Fibroblast of skin of scalp (primary cell): ENCODE measurements around the gene MADCAM1.

Experiments used
- DNase-seq: peaks from one replicate; pipeline ENCODE4 v3.0.0-alpha.2; 2013

Gene MADCAM1

DNA sequence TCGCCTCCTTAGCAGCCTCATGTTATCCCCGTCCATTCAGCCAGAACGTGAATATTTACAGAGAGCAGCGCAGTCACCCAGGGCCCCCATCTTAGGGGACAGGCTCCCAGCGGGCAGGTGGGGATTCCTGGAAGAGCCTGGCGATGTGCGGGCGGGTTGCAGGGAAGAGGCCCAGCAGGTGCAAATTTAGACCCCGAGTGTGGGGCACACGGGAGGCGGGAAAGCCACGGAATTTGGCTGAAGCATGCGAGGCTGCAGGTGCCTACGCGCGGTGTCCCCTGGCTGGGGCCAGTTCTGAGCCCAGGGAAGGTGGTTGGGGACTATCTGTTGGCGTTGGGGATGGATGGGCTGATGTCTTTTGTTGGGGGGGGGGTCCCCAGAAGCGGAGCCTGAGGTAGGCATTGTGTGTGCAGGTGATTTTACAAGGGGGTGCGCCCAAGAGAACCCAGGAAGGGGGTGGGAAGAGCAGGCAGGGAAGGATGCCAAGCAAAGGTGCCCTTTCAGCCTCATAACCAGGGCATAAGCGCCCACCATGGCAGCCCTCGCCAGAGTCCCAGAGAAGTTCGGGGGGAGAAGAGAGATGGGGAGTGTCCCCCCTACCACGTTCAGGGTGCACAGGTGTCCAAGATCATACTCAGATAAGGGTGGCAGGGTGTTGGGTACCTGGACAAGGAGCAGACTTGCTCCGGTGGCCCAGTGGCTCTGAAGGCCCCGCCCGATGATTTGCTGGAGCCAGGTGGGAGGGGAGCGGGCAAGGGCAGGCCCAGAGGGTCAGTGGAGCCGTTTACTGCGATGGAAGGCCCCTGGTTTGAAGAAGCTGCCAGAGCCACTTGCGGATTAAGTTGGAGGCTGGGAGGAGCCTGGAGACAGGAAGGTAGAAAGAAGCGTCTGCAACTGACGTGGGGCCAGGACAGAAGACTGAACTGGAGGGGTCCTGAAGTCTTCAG lies 12.2 kb downstream of the MADCAM1 start:
- DNase-seq = no peak

DNA sequence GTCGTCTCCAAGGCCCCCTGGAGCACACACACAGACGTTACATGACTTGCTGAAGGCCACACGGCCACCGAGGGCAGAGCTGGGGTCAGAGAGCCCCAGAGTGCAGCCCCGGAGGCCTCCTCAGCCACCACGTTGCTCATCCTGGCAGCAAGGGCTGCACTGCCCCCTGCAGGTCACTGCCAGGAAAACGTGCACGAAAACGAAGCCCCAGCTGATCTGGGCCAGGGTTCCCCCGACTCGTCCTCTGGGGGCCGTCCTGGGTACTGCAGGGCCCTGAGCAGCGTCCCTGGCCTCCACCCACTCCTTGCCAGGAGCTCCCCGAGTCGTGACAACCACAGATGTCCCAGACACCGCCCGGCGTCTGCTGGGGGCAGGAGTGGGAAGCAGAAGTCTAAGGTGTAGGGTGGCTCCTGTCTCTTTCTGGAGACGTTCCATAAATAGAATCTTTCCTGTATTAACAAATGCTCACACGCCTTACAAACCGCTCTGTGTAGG lies 14.4 kb downstream of the MADCAM1 start:
- DNase-seq = peak; percentile 87

DNA sequence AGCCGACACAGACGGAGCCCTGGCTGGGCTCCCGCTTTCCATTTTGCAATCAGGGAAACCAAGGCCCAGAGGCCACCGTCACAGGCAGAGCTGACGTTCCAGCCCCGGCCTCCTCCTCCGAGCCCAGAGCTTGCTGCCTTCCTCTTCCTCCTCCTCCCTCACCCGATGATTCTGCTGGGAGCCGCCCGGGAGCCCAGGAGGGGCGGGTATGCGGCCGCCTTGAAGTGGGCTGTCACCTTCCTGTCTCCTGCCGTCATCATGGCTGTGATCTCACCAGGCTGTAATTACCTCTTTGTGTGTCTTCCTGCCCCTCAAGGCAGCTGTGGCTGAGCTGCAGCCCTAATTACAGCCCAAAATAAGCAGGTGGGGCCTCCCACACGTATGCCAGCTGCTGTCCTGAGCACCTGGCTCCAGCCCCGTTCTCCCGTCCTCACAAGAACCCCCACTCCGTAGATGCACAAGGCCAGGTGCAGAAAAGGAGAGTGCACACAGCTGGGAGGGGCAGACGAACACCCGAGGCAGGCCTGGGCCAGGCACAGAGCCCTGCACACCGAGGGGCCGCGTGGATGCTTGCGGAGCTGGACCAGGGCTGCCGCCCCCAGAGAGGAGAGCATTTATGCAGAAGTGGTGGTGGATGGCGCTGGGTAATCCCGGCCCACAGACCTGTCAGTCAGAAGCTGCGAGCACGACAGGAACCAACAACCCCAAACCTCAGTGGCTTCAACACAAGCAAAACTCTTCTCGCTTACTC lies 15.0 kb downstream of the MADCAM1 start:
- DNase-seq = peak; percentile 52

DNA sequence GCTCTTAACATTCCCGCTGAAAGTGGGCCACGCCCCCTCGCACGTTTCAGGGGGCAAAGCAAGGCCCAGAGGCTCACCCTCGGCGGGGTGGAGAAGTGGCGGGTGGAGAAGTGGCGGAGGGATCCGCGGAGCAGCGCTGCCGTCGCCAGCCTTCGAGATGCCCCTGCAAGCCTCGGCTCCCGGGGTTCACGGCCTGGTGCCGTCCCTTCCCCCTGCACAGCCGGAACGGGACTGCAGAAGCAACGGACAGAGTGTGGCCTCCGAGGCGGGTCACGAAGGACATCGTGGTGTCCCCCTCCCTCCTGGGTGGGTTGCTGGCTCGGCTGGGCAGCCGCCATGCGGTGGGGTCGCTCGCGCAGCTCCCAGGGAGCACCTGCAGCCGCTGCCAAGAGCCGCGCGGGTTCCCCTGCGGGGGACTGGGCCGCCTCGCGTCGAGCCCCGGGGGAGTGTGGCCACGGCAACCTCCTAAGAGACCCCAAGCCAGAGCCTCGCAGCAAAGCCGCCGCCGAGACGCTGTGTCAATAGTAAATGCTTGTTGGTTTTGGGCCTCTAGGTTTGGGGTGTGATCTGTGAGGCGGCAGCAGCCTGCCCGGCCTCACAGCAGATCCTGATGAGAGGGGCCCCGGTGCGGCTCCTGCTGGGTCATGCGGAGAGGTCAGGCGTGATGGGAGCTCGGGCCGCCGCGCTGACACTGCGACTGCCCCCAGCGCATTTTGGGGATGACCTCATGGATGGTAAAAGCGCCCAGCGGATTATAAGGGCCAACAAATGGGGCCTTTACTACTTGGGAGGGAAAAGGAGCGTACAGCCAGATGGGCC lies 16.5 kb downstream of the MADCAM1 start:
- no peak for DNase-seq

DNA sequence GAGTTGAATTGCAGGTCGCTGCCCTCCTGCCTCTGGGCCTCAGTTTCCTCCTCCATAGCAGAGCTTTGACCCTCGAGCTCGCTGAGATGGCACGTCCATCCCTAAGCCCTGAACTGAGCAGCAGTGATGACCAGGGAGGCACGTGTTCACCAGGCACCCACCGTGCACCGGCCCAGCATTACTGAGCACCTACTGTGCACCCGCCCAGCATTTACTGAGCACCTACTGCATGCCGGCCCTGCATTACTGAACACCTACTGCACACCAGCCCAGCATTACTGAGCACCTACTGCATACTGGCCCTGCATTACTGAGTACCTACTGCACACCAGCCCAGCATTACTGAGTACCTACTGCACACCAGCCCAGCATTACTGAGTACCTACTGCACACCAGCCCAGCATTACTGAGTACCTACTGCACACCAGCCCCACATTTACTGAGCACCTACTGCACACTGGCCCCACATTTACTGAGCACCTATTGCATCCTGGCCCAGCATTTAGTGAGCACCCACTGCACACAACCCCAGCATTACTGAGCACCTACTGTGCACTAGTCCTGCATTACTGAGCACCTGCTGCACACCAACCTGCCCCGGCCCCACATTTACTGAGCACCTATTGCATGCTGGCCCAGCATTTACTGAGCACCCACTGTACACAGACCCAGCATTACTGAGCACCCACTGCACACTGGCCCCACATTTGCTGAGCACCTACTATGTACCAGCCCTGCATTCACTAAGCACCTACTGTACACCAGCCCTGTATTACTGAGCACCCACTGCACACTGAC lies 17.3 kb downstream of the MADCAM1 start:
- no peak for DNase-seq

DNA sequence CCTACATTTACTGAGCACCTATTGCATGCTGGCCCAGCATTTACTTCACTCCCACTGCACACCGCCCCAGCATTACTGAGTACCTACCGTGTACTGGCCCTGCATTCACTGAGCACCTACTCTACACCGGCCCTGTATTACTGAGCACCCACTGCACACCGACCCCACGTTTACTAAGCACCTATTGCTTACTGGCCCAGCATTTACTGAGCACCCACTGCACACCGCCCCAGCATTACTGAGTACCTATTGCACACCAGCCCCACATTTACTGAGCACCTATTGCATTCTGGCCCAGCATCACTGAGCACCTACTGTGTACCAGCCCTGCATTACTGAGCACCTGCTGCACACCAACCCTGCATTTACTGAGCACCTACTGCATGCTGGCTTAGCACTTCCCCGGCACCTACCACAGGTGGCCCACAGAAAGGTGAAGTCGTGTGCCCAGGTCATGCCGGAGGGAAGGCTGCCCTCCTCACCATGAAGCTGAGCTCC lies 17.9 kb downstream of the MADCAM1 start:
- no peak for DNase-seq

DNA sequence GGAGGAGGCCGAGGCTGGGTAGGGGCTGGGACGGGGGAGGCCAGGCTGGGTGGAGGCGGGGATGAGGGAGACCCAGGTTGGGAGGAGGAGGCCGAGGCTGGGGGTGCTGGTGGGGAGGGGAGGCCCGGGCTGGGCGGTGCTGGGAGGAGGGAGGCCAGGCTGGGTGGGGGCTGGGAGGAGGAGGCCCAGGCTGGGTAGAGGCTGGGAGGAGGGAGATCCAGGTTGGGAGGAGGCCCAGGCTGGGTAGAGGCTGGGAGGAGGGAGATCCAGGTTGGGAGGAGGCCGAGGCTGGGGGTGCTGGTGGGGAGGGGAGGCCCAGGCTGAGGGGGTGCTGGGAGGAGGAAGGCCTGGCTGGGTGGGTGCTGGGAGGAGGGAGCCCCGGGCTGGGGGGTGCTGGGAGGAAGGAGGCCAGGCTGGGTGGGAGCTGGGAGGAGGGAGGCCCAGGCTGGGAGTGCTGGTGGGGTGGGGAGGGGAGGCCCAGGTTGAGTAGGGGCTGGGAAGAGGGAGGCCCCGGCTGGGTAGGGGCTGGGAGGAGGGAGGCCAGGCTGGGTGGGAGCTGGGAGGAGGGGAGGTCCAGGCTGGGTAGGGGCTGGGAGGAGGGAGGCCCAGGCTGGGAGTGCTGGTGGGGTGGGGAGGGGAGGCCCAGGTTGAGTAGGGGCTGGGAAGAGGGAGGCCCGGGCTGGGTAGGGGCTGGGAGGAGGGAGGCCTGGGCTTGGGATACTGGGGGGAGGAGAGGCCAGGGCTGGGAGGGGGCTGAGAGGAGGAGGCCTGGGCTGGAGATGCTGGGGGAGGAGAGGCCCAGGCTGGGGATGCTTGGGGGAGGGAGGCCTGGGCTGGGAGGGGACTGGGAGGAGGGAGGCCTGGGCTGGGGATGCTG lies 21.7 kb downstream of the MADCAM1 start:
- peak; percentile 94 for DNase-seq

DNA sequence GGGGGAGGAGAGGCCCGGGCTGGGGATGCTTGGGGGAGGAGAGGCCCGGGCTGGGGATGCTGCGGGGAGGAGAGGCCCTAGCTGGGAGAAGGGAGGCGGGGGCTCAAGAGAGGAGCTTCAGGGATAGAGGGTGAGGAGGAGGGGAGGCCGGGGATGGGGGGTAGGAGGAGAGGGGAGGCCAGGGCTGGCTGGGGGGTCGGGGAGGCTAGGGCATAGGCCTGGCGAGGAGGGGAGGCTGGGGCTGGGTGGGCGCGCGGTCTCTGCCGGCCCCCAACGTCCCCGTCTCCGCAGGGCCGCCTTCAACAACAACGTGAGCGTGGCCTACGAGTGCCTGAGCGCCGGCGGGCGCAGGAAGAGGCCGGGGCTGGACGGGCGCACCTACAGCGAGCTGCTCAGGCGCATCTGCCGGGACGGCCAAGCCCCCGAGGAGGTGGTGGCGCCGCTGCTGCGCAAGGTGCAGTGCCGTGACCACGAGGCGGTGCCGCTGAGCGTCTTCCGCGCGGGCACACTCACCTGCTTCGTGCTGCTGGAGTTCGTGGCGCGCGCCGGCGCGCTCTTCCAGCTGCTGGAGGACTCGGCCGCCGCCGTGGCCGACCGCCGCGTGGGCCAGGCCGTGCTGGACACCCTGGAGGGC lies 22.4 kb downstream of the MADCAM1 start:
- no peak for DNase-seq

DNA sequence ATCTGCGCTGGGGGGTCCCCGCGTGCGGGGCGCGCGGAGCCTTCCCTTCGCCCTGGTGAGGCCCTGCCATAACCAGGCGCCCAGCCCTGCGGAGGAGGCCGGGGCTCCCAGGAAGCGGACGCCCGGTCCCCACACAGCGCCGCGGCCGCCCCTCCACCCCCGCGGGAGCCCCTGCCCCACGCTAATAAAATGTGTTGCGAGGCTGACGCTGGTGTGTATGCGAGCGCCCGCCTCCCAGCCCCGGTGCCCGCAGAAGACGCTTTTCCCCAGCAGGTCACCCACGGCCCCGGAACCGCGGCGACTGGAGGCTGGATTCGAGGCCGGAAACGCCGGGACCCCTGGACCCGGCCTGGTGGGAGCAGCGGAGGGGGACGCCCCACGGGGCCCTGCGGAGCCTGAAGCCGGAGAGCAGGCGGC lies 23.2 kb downstream of the MADCAM1 start:
- no peak for DNase-seq

DNA sequence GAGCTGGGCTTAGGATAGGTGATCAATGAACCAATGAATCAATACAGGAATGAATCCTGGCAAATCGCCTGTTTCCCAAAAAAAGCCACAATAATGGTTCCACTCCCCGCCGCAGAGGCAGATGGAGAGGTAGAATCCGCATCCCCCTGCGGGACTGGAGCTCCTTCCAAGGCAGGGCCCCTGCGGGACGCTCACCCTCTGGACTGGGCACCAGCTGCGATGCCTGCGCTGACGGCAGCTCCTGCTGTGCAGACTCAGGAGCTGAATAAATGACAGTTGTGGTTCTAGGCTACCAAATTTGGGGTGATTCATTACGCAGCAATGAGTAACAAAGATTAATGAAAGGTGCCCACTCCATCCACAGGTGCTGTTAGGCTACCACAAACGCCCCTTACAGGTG lies 26.4 kb downstream of the MADCAM1 start:
- DNase-seq = no peak

DNA sequence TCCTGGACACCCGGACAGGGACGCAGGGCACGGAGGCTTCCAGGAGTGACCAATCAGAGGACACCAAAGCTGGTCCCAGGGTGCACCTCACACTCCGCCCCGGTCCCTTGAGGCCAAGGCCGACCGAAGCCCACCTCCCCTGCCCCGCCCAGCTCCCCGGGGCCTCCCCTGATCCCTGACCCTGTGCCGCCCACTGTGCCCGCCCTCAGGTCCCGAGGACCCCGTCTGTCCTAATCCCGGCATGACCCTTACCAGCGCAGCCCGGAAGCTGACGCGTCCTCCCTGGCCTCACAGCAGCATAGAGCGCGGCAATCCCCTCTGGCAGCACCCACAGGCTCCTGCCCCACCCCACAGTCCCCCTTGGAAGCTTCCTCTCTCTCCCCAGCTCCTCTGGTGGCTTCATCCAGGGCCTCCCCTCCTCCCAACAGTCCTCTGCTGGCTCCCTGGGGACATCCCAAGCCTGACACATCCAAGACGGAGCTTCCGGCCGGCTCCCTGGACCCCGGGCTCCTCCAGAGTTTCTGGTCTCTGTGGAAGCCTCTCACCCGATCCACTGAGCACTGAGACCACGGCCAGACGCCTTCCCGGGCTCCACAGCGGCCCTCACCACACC lies 27.9 kb downstream of the MADCAM1 start:
- DNase-seq = peak; percentile 69

DNA sequence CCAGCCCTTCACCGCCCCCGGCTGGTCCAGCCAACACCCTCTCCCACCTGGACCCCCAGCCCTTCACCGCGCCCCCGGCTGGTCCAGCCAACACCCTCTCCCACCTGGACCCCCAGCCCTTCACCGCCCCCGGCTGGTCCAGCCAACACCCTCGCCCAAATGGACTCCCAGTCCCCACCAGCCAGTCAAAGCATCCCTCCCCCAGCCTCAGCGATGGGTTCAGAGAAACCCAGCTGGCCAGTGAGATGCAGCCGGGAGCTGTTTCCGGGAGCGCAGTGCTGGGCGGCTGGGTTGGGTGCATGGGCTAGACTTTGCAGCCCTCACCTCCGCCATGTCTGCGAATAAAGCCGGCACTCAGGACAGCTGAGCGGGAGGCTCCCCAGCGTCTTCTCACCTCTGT lies 28.7 kb downstream of the MADCAM1 start:
- no peak for DNase-seq

DNA sequence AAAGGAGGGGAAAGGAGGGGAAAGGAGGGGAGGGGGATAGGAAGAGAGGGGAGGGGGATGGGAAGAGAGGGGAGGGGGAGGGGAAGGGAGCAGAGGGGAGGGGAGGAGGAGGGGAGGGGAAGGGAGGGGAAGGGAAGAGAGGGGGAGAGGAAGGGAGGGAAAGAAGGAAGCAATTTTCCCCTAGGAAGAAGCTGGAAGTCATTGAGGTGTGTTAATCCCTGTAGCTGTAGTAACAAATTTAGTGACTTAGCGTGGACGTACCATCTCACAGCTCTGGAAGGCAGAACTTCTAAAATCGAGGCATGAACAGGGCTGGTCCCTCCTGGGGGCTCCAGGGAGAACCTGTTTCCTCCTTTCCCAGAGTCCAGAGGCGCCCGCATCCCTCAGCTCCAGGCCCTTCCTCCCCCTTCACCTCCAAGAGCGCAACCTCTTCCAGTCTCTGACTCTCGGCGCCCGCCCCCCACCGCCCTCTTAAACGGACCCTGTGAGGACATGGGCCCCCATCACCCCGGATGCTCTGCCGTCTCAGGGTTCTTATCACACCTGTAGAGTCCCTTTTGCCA lies 29.7 kb downstream of the MADCAM1 start:
- no peak for DNase-seq

DNA sequence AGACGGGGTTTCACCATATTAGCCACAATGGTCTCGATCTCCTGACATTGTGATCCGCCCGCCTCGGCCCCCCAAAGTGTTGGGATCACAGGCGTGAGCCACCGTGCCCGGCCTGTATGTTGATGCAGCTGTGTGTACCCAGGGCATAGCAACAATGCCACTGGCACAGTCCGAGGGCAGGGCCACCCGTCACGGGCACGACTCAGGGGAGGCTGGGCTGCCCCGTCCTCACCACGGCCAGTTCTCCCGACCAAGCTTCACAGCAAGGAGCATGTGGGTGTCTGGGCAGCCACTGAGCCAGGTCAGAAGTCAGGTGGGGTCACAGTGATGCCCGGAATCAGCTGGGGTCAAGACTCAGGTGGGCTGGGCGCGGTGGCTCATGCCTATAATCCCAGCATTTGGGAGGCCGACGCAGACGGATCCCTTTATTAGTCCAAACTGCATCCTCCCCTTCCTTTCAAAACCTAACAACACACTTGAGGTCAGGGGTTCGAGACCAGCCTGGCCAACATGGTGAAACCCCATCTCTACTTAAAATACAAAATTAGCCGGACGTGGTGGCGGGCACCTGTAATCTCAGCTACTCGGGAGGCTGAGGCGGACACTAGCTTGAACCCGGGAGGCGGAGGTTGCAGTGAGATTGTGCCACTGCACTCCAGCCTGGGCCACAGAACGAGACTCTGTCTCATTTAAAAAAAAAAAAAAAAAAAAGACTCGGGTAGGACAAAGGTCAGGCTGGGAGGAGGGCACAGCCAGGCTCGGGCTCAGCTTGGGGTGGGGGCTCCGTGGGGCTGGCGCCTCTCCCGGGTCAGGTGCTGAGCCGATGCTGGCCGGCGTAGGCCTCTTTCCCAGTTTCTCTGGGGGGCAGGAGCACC lies 34.1 kb downstream of the MADCAM1 start:
- DNase-seq = no peak

DNA sequence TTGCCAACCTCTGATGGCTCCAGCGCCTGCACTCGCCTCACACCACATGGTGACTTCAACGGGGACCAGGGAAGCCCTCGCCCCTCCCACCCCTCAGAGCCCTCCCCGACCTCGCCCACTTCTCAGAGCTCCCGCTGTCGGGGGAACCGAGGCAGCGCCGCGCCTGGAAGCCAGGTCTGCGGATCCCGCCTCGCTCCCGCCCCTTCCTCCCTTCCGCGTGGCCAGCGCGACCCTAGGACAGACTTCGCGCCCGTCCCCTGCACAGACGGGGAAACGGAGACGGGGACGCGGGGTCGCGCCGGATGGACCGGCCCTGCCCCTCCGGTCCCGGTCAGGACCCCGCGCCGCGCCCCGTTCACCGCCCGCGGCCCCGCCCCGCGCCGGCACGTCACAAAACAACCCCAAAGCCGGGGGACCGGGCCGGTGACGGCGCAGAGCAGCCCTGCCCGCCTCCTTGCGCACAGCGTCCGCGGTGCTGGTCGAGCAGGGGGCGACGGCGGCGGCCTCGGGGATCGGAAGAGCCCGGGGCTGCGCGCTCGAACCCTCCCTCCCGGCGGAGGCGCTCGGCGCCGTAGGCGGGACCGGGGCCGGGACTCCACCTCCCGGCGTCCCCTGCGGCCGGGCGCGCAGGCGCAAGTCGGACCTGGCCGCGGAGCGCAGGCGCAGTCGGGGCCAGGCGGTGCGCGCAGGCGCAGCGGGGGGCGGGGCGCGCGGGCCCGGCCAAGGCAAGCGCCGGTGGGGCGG lies 34.9 kb downstream of the MADCAM1 start:
- DNase-seq = peak; percentile 88

DNA sequence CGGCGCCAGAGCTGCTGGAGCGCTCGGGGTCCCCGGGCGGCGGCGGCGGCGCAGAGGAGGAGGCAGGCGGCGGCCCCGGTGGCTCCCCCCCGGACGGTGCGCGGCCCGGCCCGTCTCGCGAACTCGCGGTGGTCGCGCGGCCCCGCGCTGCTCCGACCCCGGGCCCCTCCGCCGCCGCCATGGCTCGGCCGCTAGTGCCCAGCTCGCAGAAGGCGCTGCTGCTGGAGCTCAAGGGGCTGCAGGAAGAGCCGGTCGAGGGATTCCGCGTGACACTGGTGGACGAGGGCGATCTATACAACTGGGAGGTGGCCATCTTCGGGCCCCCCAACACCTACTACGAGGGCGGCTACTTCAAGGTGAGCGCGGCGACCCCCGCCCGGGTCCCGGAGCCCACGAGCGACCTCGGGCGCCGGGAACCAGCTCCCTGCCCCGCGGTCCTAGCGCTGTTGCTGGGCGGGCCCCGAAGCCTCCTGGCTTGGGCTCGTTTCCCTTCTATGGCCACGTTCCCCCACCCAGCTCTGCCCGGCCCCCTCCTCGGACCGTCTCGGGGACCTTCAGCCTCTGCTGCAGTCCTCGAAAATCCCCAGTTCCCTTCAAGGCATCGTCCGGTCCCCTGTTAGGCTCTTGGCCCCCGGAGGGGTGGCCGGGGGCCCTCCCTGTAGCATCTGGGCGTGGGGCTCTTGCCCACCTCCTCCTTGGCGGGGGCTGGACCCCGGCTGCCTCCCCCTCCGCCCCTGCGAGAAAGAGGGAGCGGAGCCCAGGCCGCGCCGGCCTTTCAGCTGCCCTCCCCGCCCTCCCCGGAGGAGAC lies 35.7 kb downstream of the MADCAM1 start, which contains the start of gene CDC34:
Gene CDC34 (plus strand): TSS at position 8 of the 808 bp plus-strand sequence. CDS start 172 bp downstream, at position 180.
- DNase-seq = no peak
